Activated CD8-positive, alpha-beta memory T cell treated with anti-CD3 and anti-CD28 coated beads, Interleukin-2, amount 50 U/mL, for 4 hours (primary cell): Measurements from ENCODE around the gene PAFAH1B2.
"Not testable (repeated sequence)": the region's sequence is repeated elsewhere in the genome, so short reads cannot be mapped to it uniquely, and the experiment has no call there.

Experiments used
- DNase-seq: peaks from one replicate; pipeline ENCODE4 v3.0.0-alpha.2; 2020

Gene PAFAH1B2

GRCh38 chr11:117176186-117176585, 32.1 kb downstream of the PAFAH1B2 start:
- no peak for DNase-seq

GRCh38 chr11:117177534-117178209, 33.6 kb downstream of the PAFAH1B2 start:
- DNase-seq = no peak

DNA sequence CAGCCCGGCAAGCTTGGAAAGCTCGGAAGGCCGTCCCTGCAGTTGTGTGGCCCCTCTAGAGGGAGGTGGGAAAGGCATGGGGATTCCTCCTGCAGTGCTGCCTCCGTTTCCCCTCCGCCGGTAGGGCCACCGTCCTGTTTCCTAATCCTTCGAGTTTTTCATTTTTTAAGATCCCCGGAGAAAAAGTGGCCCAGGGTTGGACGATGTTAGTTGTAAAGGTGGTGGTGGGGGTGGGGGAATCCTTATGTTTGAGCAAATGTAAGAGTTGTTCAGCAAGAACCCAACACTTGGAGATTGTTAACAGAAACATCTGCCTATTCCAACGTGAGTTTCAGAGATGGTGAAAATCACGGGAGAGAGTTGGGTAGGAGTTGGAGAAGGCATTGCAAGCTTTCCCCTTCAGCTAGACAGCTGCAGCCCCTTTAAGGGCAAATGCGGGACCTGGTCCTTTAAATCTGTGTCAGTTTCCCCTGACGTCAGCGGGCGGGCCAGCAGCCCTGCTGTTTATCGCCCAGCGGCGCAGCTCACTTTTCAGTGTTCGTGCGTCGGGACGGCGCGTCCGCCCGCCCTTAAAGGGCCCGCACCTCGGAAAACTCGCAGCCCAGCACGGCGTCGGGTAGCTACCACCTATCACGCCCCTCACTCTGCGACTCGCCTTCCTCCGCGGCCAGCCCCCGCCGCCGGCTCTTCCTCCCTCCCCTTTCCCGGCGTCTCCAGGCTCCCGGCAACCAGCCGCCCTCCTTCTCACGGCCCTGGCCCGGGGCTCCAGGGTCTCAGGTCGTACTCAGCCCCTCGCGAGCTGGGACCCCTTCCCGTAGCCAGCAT, 34.3 kb downstream of the PAFAH1B2 start, which contains the start of gene SIDT2:
SIDT2 (plus strand) TSS at position 534 of the 825 bp plus-strand sequence. CDS start 521 bp downstream, outside the sequence.
- peak; percentile 89 for DNase-seq

DNA sequence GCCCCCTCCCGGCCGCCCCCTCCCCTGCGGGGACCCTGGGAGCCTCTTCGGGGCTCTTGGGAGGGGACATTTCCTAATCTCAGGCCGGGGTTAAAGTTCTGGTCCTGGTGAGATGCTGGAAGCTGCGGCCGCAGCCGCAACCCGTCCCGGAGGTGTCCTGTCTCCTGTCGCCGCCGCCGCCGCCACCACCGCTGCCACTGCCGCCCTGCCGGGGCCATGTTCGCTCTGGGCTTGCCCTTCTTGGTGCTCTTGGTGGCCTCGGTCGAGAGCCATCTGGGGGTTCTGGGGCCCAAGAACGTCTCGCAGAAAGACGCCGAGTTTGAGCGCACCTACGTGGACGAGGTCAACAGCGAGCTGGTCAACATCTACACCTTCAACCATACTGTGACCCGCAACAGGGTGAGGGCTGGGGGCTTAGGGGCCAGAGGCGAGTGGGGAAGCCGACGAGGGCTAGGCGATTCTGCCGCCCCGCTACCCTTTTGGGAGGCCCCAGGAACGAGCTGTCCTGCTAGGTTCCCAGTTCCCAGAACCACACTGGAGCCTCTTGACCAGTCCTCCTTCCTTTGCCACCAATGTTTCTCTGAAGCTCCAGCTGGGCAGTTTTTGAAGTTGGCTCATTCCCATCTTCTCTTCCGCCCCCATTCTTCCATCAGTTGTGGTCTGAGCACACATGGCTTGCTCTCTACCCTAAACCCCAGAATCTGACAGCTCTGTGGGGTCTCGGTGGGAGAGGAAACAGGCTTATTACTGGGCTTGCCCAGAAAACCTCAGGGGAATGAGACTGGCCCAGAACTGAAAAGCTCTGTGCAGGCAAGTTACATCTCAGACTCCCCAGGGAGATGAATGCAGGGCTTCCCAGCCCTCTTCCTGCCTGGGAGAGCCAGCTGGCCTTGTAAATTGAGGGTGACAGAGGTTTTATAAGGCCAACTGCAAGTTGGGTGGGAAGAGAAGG, 35.2 kb downstream of the PAFAH1B2 start:
- peak; percentile 44 for DNase-seq

GRCh38 chr11:117180020-117180419, 35.9 kb downstream of the PAFAH1B2 start:
- DNase-seq = no peak

- DNase-seq = peak; percentile 39
Observed at GRCh38 chr11:117180661-117181585, 36.8 kb downstream of the PAFAH1B2 start.

DNA sequence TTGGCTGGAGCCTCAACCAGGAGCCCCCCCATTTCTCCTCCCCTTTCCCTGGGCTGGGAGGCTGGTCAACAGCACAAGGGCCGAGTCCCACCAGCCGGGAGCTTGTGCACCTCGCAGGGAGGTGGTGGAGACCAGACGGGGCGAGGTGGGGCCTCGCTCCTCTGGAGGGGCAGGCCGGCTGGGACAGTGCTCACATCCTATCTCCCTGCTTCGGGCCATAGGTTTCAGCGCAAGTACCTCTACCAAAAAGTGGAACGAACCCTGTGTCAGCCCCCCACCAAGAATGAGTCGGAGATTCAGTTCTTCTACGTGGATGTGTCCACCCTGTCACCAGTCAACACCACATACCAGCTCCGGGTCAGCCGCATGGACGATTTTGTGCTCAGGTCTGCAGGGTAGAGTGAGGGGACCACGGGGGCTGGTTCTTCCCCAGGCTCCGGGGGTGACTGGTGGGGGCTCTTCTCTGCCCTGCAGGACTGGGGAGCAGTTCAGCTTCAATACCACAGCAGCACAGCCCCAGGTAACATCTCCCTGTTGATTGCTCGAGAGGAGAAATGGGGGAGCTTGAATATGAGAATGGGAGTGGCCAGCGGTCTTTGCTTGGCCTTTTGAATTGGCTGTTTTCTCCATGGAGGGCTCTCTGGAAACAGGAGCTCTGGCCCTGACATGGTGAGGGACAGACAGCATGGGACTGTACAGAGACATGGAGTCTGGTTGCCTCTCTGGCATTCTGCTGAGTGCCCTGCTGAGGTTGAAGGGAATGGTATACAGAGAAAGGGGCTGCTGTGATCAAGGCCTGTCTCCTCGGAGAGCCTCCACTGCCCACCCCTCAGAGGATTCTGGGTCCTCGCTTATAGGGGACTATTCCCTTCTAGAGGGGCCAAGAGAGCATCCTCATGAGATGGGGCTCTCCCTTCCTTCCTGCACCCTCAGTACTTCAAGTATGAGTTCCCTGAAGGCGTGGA, 37.8 kb downstream of the PAFAH1B2 start:
- no peak for DNase-seq

- DNase-seq = no peak
Observed at GRCh38 chr11:117182551-117182935, 38.5 kb downstream of the PAFAH1B2 start.

DNA sequence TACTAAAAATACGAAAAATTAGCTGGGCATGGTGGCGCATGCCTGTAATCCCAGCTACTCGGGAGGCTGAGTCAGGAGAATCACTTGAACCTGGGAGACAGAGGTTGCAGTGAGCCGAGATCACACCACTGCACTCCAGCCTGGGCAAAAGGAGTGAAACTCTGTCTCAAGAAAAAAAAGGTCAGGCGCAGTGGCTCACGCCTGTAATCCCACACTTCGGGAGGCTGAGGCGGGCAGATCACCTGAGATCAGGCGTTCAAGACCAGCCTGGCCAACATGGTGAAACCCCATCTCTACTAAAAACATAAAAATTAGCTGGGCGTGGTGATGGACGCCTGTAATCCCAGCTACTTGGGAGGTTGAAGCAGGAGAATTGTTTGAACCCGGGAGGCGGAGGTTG, 39.1 kb downstream of the PAFAH1B2 start:
- not testable (repeated sequence) for DNase-seq

GRCh38 chr11:117183724-117184349, 39.8 kb downstream of the PAFAH1B2 start:
- DNase-seq = no peak

- DNase-seq = no peak
Observed at GRCh38 chr11:117185736-117186430, 41.8 kb downstream of the PAFAH1B2 start.

- DNase-seq = no peak
Observed at GRCh38 chr11:117186431-117186761, 42.3 kb downstream of the PAFAH1B2 start.

DNA sequence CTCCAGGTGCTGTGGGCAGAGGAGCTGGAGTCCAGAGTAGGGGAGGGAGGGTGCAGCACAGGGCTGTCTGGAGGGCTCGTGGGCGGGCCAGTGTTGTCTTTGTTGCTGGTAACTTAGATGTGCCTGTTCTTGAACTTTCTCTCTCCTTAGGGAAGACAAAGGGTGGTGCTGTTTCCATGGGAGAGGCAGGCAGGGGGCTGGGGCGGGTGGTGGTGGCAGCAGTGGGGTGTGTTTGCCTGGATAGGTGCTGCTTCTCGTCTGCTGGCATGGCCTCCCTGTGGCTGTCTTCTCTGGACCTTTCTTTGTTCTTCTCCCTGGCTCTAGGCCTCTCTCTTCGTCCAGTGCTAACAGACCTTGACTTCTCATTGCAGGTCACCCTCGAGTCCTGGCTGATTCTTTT, 42.9 kb downstream of the PAFAH1B2 start:
- no peak for DNase-seq

- DNase-seq = no peak
Observed at GRCh38 chr11:117187428-117187798, 43.3 kb downstream of the PAFAH1B2 start.

DNA sequence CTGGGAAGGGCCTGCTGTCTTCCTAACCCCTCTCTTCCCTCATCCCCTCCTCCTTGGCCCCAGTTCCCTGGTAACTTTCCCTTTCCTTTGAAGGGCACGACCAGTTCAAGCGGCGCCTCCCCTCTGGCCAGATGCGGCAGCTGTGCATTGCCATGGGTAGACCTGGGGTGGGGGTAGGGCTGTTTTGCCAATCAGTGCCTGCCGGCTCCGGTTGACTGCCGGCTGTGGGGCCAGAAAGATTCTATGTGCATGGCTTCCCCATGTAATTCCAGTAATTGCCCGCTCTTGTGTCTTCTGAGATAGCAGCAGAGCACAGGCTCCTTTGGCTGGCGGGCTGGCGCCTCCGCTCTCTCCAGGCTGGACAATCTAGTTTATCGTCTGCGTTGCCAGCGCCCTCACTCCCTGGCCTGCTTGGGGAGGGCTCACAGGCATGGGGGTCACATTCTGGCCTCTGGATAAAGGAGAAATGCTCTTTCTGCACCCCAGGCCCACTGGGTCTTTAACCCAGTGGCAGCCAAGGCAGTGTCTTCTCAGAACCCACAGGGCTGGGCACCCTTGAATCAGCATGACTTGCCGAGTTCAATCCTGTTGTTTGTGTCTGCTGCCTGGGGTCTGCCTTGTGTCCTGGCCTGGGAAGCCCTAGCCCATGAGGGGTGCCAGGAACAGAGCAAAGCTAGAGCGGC, 43.9 kb downstream of the PAFAH1B2 start:
- no peak for DNase-seq

DNA sequence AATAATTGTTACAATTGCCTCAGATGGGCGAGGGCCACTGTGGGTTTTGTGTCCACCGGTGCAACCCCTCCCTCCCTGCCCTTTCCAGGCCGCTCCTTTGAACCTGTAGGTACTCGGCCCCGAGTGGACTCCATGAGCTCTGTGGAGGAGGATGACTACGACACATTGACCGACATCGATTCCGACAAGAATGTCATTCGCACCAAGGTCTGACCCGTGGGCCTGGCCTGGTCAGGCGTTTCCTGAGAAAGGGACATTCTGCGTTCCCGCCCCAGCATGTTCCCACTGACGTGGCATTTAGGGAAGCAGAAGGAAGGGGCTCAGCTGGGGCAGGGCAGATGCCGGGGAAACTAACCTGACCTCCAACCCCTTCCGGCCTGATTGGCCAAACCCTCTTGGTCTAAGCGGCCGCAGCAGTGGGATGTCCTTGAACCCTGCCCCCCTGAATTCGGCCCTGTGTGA, 44.6 kb downstream of the PAFAH1B2 start:
- DNase-seq = no peak

DNA sequence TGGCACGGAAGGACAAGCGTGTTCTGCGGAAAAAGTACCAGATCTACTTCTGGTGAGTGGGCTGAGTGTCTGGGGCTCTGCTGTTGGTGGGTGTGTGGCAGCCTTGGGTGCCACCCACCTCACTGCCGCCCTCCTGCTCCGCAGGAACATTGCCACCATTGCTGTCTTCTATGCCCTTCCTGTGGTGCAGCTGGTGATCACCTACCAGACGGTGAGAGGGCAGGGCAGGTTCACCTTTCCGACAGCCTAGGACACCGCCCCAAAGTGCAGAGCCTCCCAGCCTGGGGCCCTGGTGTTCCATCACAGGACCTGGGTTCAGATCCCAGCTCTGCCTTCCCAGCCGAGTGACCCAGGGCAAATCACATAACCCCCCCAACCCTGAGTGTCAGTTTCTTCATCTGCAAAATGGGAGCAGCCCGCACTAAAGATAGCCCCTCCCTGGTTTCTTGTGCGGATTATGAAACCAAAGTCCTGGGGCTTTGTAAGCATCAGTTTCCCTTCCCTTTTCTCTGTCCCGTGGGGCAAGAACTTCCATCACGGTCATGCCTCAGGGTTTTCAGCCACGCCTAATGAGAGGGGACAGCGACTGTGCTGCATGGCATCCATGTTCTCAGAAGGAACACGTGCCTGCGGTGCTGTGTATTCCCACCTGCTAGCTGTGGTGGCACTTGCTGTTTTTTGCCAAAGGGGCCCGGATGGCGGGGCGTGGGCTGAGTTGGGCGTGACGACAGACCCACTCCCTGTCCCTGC, 45.3 kb downstream of the PAFAH1B2 start:
- DNase-seq = no peak

DNA sequence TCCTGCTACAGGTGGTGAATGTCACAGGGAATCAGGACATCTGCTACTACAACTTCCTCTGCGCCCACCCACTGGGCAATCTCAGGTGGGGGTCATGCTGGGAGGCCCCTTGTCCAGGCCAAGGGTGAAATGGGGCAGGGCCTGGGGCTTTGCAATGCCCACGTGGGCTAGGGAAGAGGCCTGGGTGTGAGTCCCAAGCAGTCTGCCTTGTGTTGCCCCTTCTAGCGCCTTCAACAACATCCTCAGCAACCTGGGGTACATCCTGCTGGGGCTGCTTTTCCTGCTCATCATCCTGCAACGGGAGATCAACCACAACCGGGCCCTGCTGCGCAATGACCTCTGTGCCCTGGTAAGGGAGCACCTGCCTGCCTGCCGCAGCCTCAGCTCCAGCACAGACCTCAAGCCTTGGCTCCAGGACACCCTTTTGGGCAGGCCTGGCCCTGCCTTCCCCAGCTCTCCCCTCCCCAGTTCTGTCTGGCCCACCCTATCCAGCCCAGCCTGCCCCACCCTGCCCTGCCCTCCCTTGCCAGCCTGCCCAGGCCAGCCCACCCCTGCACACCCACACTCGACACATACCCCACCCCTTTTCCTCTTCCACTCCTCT, 46.0 kb downstream of the PAFAH1B2 start:
- no peak for DNase-seq
